ENCODE measurements around the gene ACTMAP. TPM values are rescaled to one million over a fixed set of nuclear protein-coding genes. Genes with fewer than 3 reads are reported as not detected.

ACTMAP gene
- total and polyA plus RNA-seq, 2 of the 13 experiments (the other 11 are each of a cell fraction or from before 2014, with no cell fraction given): 2.2 to 7.9 TPM

- 0 out of 2 replicates have a peak, but pooled peaks have one; percentile 65 for TF ChIP-seq ZNF691 (CRISPR knock-in tag; IDR thresholded peaks at IDR 0.05; ENCODE audit: borderline replicate concordance, low read depth)
- TF ChIP-seq, protein P1, sequence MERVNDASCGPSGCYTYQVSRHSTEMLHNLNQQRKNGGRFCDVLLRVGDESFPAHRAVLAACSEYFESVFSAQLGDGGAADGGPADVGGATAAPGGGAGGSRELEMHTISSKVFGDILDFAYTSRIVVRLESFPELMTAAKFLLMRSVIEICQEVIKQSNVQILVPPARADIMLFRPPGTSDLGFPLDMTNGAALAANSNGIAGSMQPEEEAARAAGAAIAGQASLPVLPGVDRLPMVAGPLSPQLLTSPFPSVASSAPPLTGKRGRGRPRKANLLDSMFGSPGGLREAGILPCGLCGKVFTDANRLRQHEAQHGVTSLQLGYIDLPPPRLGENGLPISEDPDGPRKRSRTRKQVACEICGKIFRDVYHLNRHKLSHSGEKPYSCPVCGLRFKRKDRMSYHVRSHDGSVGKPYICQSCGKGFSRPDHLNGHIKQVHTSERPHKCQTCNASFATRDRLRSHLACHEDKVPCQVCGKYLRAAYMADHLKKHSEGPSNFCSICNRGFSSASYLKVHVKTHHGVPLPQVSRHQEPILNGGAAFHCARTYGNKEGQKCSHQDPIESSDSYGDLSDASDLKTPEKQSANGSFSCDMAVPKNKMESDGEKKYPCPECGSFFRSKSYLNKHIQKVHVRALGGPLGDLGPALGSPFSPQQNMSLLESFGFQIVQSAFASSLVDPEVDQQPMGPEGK (CRISPR knock-in tag; IDR thresholded peaks at IDR 0.05): peak; percentile 53
- TF ChIP-seq PHF21A (CRISPR knock-in tag; IDR thresholded peaks at IDR 0.05): peak; percentile 56
- no peak for TF ChIP-seq ZNF841 (CRISPR knock-in tag; IDR thresholded peaks at IDR 0.05; ENCODE audit: borderline replicate concordance)
- 0 out of 2 replicates have a peak, but pooled peaks have one; percentile 22 for TF ChIP-seq ZNF264 (CRISPR knock-in tag; IDR thresholded peaks at IDR 0.05)
- peak; percentile 40; the same call in 1 of the 2 replicates for TF ChIP-seq RAD21 (CRISPR knock-in tag; IDR thresholded peaks at IDR 0.05)
- TF ChIP-seq, protein P2, sequence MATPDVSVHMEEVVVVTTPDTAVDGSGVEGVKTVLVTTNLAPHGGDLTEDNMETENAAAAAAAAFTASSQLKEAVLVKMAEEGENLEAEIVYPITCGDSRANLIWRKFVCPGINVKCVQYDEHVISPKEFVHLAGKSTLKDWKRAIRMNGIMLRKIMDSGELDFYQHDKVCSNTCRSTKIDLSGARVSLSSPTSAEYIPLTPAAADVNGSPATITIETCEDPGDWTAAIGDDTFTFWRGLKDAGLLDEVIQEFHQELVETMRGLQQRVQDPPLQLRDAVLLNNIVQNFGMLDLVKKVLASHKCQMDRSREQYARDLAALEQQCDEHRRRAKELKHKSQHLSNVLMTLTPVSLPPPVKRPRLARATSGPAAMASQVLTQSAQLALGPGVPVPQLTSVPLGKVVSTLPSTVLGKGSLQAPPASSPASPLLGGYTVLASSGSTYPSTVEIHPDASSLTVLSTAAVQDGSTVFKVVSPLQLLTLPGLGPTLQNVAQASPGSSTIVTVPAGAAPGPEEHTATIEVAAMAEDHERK (CRISPR knock-in tag; IDR thresholded peaks at IDR 0.05; ENCODE audit: low read depth): no peak
- TF ChIP-seq PRDM10 (CRISPR knock-in tag; IDR thresholded peaks at IDR 0.05; ENCODE audit: low read depth): 0 out of 2 replicates have a peak, but pooled peaks have one; percentile 38
- peak; percentile 44; the same call in 1 of the 2 replicates for TF ChIP-seq HOXA3 (CRISPR knock-in tag; IDR thresholded peaks at IDR 0.05)
- peak; percentile 18 for TF ChIP-seq TEAD3 (CRISPR knock-in tag; optimal IDR thresholded peaks at IDR 0.05; ENCODE audit: borderline replicate concordance)
- TF ChIP-seq ZNF263 (CRISPR knock-in tag; IDR thresholded peaks at IDR 0.05): 0 out of 2 replicates have a peak, but pooled peaks have one; percentile 25
- TF ChIP-seq, protein P3, sequence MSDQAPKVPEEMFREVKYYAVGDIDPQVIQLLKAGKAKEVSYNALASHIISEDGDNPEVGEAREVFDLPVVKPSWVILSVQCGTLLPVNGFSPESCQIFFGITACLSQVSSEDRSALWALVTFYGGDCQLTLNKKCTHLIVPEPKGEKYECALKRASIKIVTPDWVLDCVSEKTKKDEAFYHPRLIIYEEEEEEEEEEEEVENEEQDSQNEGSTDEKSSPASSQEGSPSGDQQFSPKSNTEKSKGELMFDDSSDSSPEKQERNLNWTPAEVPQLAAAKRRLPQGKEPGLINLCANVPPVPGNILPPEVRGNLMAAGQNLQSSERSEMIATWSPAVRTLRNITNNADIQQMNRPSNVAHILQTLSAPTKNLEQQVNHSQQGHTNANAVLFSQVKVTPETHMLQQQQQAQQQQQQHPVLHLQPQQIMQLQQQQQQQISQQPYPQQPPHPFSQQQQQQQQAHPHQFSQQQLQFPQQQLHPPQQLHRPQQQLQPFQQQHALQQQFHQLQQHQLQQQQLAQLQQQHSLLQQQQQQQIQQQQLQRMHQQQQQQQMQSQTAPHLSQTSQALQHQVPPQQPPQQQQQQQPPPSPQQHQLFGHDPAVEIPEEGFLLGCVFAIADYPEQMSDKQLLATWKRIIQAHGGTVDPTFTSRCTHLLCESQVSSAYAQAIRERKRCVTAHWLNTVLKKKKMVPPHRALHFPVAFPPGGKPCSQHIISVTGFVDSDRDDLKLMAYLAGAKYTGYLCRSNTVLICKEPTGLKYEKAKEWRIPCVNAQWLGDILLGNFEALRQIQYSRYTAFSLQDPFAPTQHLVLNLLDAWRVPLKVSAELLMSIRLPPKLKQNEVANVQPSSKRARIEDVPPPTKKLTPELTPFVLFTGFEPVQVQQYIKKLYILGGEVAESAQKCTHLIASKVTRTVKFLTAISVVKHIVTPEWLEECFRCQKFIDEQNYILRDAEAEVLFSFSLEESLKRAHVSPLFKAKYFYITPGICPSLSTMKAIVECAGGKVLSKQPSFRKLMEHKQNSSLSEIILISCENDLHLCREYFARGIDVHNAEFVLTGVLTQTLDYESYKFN (CRISPR knock-in tag; conservative IDR thresholded peaks at IDR 0.05): peak; percentile 64
- no peak for TF ChIP-seq ZMYM3 (CRISPR knock-in tag; IDR thresholded peaks at IDR 0.05)
- TF ChIP-seq ZNF761 (CRISPR knock-in tag; conservative IDR thresholded peaks at IDR 0.05): peak; percentile 69; the same call in 1 of the 2 replicates
Measured at GRCh38 chr19:40754611-40755247, 4.5 kb upstream of the ACTMAP start (continued).
